Astrocyte of the cerebellum (primary cell): ENCODE results near the gene APBB1IP.

Source experiments
- DNase-seq: peaks from one replicate; pipeline ENCODE4 v3.0.0-alpha.2; 2011; ENCODE audit warnings: low read depth
- H3K4me3 ChIP-seq: 2 replicates; pipeline ENCODE4 v1.5.1; 2011; ENCODE audit warnings: mild to moderate bottlenecking, low read depth, low read length, moderate library complexity
- in situ Hi-C: cut with HindIII; loops from 2 replicates; pipeline ENCODE4 v1.10.0; 2017; ENCODE audit warnings: low sequenced_read_pairs
- TF ChIP-seq, protein P1 (sequence below): IDR thresholded peaks from 2 replicates; pipeline ENCODE4 v1.5.1; 2012; ENCODE audit warnings: low read length, low read depth, moderate library complexity, mild to moderate bottlenecking; ENCODE audit errors: missing control alignments

APBB1IP gene

DNA sequence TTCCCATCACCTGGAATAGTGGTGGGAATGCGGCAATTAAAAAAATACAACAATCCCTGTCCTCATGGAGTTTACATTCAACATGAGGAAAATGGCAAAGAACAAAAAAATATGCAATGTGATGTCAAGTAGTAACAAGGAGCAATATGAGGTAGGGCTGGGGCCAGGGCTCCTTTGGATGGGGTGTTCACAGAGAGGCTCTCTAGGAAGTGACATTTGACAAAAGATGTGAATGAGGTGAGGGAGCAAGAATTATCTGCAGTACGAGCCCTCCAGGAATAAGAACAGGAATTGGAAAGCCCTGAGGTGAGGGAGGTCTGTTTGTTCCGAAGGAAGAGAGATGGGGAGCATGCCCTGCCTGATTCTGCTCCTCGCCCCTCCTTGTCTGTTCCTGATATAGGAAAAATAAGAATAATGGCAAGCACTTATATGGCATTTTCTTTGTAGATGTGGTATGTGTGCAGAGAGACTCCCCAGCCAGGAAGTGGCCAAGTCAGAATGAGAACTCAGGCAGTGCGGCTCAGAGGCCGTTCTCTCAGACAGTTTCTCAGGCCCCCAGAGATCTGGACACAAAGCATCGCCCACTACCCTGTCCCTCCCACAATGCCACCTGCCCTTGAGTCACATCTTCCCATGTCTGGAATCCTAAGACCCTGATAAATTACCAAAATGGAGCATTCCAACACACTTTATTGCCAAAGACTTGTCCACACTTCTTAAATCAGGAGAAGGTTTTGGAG lies 105.6 kb downstream of the APBB1IP start:
- in situ Hi-C loops: no loop called here
- no peak for DNase-seq
- no peak overlapping the region for H3K4me3 ChIP-seq
- TF ChIP-seq, protein P1, sequence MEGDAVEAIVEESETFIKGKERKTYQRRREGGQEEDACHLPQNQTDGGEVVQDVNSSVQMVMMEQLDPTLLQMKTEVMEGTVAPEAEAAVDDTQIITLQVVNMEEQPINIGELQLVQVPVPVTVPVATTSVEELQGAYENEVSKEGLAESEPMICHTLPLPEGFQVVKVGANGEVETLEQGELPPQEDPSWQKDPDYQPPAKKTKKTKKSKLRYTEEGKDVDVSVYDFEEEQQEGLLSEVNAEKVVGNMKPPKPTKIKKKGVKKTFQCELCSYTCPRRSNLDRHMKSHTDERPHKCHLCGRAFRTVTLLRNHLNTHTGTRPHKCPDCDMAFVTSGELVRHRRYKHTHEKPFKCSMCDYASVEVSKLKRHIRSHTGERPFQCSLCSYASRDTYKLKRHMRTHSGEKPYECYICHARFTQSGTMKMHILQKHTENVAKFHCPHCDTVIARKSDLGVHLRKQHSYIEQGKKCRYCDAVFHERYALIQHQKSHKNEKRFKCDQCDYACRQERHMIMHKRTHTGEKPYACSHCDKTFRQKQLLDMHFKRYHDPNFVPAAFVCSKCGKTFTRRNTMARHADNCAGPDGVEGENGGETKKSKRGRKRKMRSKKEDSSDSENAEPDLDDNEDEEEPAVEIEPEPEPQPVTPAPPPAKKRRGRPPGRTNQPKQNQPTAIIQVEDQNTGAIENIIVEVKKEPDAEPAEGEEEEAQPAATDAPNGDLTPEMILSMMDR: no peak

DNA sequence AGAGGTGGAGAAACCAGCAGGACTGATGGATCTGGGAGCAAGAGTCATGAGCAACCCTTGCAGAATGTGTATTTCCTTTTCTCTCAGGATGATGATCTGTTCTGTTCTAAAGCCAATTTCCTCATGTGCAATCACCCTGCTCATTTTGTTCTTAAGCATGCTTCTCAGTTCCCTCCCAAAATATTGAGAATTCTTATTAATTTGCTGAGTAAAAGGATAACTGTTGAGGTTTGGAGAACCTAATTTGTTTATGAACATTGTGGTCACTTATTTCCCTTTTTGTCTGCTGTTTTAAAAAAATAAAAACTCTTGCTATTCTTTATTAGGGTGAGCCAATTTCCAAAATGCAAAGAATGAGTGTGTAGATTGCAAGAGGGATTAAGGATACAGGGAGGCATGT lies 106.8 kb downstream of the APBB1IP start:
- in situ Hi-C loops: no loop called here
- H3K4me3 ChIP-seq: no peak overlapping the region
- TF ChIP-seq, protein P1: no peak
- no peak for DNase-seq

DNA sequence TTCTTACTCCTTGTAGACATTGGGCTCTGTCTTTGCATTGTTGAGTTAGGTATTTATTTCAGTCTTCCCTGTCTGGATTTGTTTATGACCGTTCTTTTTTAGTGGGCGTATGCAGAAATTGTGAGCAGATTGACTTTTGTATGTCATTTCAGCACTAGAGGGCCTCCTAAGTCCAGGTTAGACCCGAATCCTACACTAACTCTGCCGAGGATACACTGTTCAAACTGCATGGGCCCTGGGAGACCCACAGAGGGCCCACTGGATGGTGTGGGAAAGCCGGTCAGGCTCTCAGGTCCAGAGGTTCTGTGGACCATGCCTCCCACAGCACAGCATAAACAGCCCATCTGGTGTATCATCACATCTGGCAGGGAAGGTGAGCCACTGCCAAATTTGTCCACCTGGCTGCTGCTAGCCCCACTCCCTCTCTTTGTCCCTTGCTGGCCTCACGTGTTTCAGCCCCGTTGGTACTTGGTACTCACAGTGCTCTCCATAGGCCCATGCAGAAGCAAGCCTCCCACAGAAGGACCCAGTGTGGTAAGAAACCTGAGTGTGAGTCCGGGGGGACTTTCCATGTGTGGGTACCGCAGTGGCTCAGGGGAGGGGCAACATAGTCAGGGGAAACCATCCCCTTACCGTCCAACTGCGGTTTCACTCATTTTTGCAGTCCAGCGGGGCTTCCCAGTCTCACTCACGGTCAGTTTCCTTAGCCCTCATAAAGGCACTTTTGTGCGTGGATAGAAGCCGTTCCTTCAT lies 112.8 kb downstream of the APBB1IP start:
- in situ Hi-C loops: loop anchor here (25.0 kb wide), 1 partner anchor 214 kb away; no protein-coding TSS in a partner anchor
- no peak overlapping the region for H3K4me3 ChIP-seq
- TF ChIP-seq, protein P1: no peak
- no peak for DNase-seq

DNA sequence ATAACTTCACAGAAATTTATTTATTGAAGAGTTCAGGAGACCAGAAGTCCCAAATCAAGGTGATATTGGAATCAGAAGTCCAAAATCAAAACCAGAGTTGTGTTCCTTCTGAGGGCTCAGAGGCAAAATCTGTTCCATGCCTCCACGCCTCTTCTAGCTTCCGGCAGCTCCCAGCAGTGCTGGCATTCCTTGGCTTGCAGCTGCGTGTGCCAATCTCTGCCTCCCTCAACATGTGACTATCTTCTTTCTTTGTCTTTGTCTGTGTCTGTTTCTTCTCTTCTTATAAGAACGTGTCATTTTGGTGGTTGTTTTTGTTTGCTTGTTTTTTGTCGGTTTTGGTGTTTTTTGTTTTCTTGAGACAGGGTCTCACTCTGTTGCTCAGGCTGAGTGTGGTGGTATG lies 116.1 kb downstream of the APBB1IP start:
- DNase-seq: no peak
- TF ChIP-seq, protein P1: no peak
- in situ Hi-C loops: loop anchor here (25.0 kb wide), 1 partner anchor 217 kb away; no protein-coding TSS in a partner anchor
- no peak overlapping the region for H3K4me3 ChIP-seq

DNA sequence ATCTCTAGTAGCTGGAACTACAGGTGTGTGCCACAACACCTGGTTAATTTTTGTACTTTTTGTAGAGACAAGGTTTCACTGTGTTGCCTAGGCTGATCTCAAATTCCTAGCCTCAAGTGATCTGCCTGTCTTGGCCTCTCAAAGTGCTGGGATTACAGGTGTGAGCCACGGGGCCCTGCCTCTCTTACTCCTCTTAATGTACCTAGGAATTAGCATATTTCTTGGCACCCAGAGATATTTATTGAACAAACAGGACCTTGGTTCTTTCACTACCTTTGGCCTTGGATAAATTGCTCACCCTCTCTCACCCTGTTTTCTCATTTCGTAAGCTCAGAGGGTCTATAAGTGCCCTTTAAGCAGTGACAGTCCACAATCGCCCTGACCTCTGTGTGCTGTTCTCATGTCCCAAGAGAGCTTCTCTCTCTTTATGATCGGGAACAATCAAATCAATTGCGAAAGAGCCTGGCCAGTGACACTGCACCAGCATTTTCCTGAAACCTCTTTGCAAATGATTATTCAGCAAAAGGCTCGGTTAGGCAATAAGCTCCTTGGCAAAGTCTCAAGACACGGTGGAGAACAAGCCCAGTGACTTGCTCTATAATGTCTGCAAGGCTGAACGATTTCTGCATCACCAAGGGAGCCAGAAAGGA lies 117.7 kb downstream of the APBB1IP start:
- no peak overlapping the region for H3K4me3 ChIP-seq
- peak; percentile 32 for DNase-seq
- in situ Hi-C loops: loop anchor here (25.0 kb wide), 1 partner anchor 219 kb away; no protein-coding TSS in a partner anchor
- TF ChIP-seq, protein P1: no peak
